SK-N-SH (cell line): ENCODE results near the gene FANCG. TPM values are rescaled to one million over a fixed set of nuclear protein-coding genes. Genes with fewer than 3 reads are reported as not detected.

Source experiments
- CTCF ChIA-PET: fragments of 300-600, 350-600 bp; formaldehyde crosslinking; extraction: SDS; loops from one replicate; lab custom pipeline; 2021; lab: Yijun Ruan, JAX
- POLR2A ChIA-PET: fragments of 350-600 bp; sonication (Branson Sonifier 250); formaldehyde crosslinking; extraction: SDS; loops from one replicate; lab custom pipeline; 2020; ENCODE audit warnings: antibody characterized with exemption, inconsistent platforms; lab: Yijun Ruan, JAX
- DNase-seq: peaks from one replicate; pipeline ENCODE4 v3.0.0; 2012
- H2AFZ ChIP-seq: fragments of 200-600 bp; sonication (generic); 2 replicates; pipeline ENCODE4 v1.8.1; 2016; ENCODE audit warnings: antibody characterized with exemption, mild to moderate bottlenecking, low read depth
- H3F3A ChIP-seq: fragments of 200-600 bp; sonication (generic); replicated peaks from 2 replicates; pipeline ENCODE3; 2016; ENCODE audit warnings: antibody characterized with exemption, mild to moderate bottlenecking; ENCODE audit not compliant: insufficient read depth
- H3K27ac ChIP-seq, 2 experiments: fragments of 200-500 bp in 1 of 2; fragments of 200-600 bp in 1 of 2; sonication (Bioruptor generic) in 1 of 2; sonication (generic), shearing (Covaris generic) in 1 of 2; 2 replicates each; pipeline versions ENCODE4 v1.5.1 to v1.6.1; 2014 to 2016; ENCODE audit warnings: low read depth in 2 of 2, inconsistent platforms in 1 of 2, low read length in 1 of 2, mild to moderate bottlenecking in 1 of 2, mixed read lengths in 1 of 2
- H3K27me3 ChIP-seq: fragments of 200-600 bp; sonication (generic), shearing (Covaris generic); 2 replicates; pipeline ENCODE4 v1.6.1; 2016; ENCODE audit warnings: mixed run types; ENCODE audit not compliant: insufficient read depth
- H3K36me3 ChIP-seq, 2 experiments: fragments of 200-500 bp in 1 of 2; fragments of 200-600 bp in 1 of 2; sonication (Bioruptor generic) in 1 of 2; sonication (generic) in 1 of 2; replicated peaks in 1 of 2; 2 replicates each; pipeline versions ENCODE3 to v1.5.1; 2014 to 2016; ENCODE audit warnings: low read length in 1 of 2, mild to moderate bottlenecking in 1 of 2; ENCODE audit not compliant: insufficient read depth in 2 of 2, control insufficient read depth in 1 of 2
- H3K4me1 ChIP-seq, 2 experiments: fragments of 200-500 bp in 1 of 2; fragments of 200-600 bp in 1 of 2; sonication (Bioruptor generic) in 1 of 2; sonication (generic), shearing (Covaris generic) in 1 of 2; 2 replicates each; pipeline versions ENCODE4 v1.5.1 to v1.6.1; 2014 to 2016; ENCODE audit warnings: low read depth in 1 of 2, low read length in 1 of 2, mixed run types in 1 of 2; ENCODE audit not compliant: insufficient read depth in 2 of 2, control insufficient read depth in 1 of 2
- H3K4me2 ChIP-seq: fragments of 200-600 bp; sonication (generic), shearing (Covaris generic); 2 replicates; pipeline ENCODE4 v1.6.1; 2017; ENCODE audit warnings: mixed run types
- H3K4me3 ChIP-seq, 2 experiments: fragments of 200-500 bp in 1 of 2; fragments of 200-600 bp in 1 of 2; sonication (Bioruptor generic) in 1 of 2; sonication (generic), shearing (Covaris generic) in 1 of 2; 2 replicates each; pipeline versions ENCODE4 v1.5.1 to v1.8.1; 2014 to 2016; ENCODE audit warnings: low read depth in 2 of 2, inconsistent platforms in 1 of 2, low read length in 1 of 2, mild to moderate bottlenecking in 1 of 2, mixed read lengths in 1 of 2, moderate library complexity in 1 of 2
- H3K79me2 ChIP-seq: fragments of 200-600 bp; sonication (generic); 2 replicates; pipeline ENCODE4 v1.8.1; 2017; ENCODE audit warnings: mild to moderate bottlenecking; ENCODE audit not compliant: insufficient read depth
- H3K9ac ChIP-seq: fragments of 200-600 bp; sonication (generic); 2 replicates; pipeline ENCODE4 v1.6.1; 2017; ENCODE audit warnings: mixed run types
- H3K9me2 ChIP-seq: fragments of 200-600 bp; sonication (generic); 2 replicates; pipeline ENCODE4 v1.6.1; 2017; ENCODE audit warnings: mixed run types
- H3K9me3 ChIP-seq: fragments of 200-600 bp; sonication (generic); 2 replicates; pipeline ENCODE4 v1.6.1; 2017; ENCODE audit warnings: mixed run types, mild to moderate bottlenecking, moderate library complexity
- H4K20me1 ChIP-seq: fragments of 200-600 bp; sonication (generic); 2 replicates; pipeline ENCODE4 v1.6.1; 2017; ENCODE audit warnings: mild to moderate bottlenecking, mixed run types; ENCODE audit not compliant: insufficient read depth
- CHD2 ChIP-seq: fragments of 150-350 bp; IDR thresholded peaks from 2 replicates; pipeline ENCODE4 v1.6.1; 2018; ENCODE audit warnings: low read length; ENCODE audit not compliant: partially characterized antibody
- EP300 ChIP-seq, 2 experiments: IDR thresholded peaks; 2 replicates each; pipeline versions ENCODE4 v1.4.0 to v1.6.1; 2012; ENCODE audit warnings: borderline replicate concordance in 1 of 2, low read depth in 1 of 2, low read length in 1 of 2
- EZH2phosphoT487 ChIP-seq: fragments of 200-600 bp; sonication (generic); IDR thresholded peaks from 2 replicates; pipeline ENCODE4 v1.6.1; 2017; ENCODE audit warnings: low read depth, mixed run types, mild to moderate bottlenecking, antibody characterized with exemption, moderate library complexity, borderline replicate concordance
- FOXJ3 ChIP-seq: sonication (generic); formaldehyde crosslinking; IDR thresholded peaks from 2 replicates; pipeline ENCODE4 v1.5.1; 2020; ENCODE audit warnings: mild to moderate bottlenecking, missing genetic modification reagents
- FOXM1 ChIP-seq: IDR thresholded peaks from 2 replicates; pipeline ENCODE4 v1.4.0; 2012; ENCODE audit warnings: low read depth, mild to moderate bottlenecking
- GABPA ChIP-seq: IDR thresholded peaks from 2 replicates; pipeline ENCODE4 v1.4.0; 2012; ENCODE audit warnings: low read depth, mild to moderate bottlenecking
- IRF3 ChIP-seq: fragments of 150-350 bp; IDR thresholded peaks from 2 replicates; pipeline ENCODE4 v1.6.1; 2016; ENCODE audit warnings: mild to moderate bottlenecking, low read depth, low read length
- JUND ChIP-seq: IDR thresholded peaks from 2 replicates; pipeline ENCODE4 v1.4.0; 2012
- MEF2A ChIP-seq: IDR thresholded peaks from 2 replicates; pipeline ENCODE4 v1.4.0; 2012; ENCODE audit warnings: low read depth, borderline replicate concordance
- MXI1 ChIP-seq: IDR thresholded peaks from 2 replicates; pipeline ENCODE4 v1.6.1; 2012; ENCODE audit warnings: mild to moderate bottlenecking, low read depth, low read length, improper control_type of control experiment
- NRF1 ChIP-seq: IDR thresholded peaks from 2 replicates; pipeline ENCODE4 v1.6.1; 2012; ENCODE audit warnings: low read depth, mild to moderate bottlenecking, low read length
- POLR2AphosphoS5 ChIP-seq: IDR thresholded peaks from 2 replicates; pipeline ENCODE4 v1.6.1; 2012; ENCODE audit warnings: low read depth, low read length
- RXRA ChIP-seq: IDR thresholded peaks from 2 replicates; pipeline ENCODE4 v1.4.0; 2012; ENCODE audit warnings: low read depth, mild to moderate bottlenecking, borderline replicate concordance
- SIN3A ChIP-seq: IDR thresholded peaks from 2 replicates; pipeline ENCODE4 v1.6.1; 2012; ENCODE audit warnings: low read depth, mild to moderate bottlenecking, low read length, moderate library complexity, borderline replicate concordance
- TCF12 ChIP-seq: IDR thresholded peaks from 2 replicates; pipeline ENCODE4 v1.4.0; 2012
- USF1 ChIP-seq: IDR thresholded peaks from 2 replicates; pipeline ENCODE4 v1.4.0; 2012; ENCODE audit warnings: low read depth, borderline replicate concordance
- YY1 ChIP-seq: IDR thresholded peaks from 2 replicates; pipeline ENCODE4 v1.4.0; 2012; ENCODE audit warnings: low read depth, mild to moderate bottlenecking
- WGBS: methylation state at CpG from one replicate; pipeline ENCODE4 v1.1.6; 2017; ENCODE audit warnings: low lambda C conversion rate; 5-methylcytosine and 5-hydroxymethylcytosine counted together
- polyA plus RNA-seq, 3 experiments: library from polyadenylated mRNA; depleted of rRNA; stranded (reverse); fragments of >200 nt; gene quantifications; 2 replicates each; pipeline ENCODE4 v1.2.3, GENCODE V29; 2012

The FANCG gene
- polyA plus RNA-seq, 1 of the 3 experiments (the other 2 are of a cell fraction), result 25.6 TPM

- H3K9me3 ChIP-seq, result no peaks in the 10 kb centered on the region
- peaks cover 24% of the 10 kb centered on the region for H3F3A ChIP-seq
- no peak overlapping the region for H3K27ac ChIP-seq
- ChIA-PET CTCF (interaction anchor here (1.0 to 1.2 kb wide), 2 partner anchors 47 to 74 kb away, joined by 3 read pairs; partner anchors contain the start of gene ATOSB), POLR2A (no interaction called here)
- H3K4me2 ChIP-seq, result peak overlapping the region; percentile 95
- H3K9ac ChIP-seq, result no peak overlapping the region
- no peak for TF ChIP-seq USF1
- no peak for TF ChIP-seq TCF12
- no peak for TF ChIP-seq JUND
- TF ChIP-seq POLR2AphosphoS5, result no peak
- TF ChIP-seq RXRA, result no peak
- no peak for TF ChIP-seq EP300 (IDR thresholded peaks at IDR 0.05; ENCODE audit: borderline replicate concordance in 1 of 2, low read depth in 1 of 2, low read length in 1 of 2)
- TF ChIP-seq MXI1, result no peak
- TF ChIP-seq IRF3, result no peak
- no peak for TF ChIP-seq MEF2A
- no peak for TF ChIP-seq EZH2phosphoT487
- TF ChIP-seq CHD2, result no peak
- no peak for TF ChIP-seq FOXM1
- no peaks in the 10 kb centered on the region for H3K9me2 ChIP-seq
- H3K36me3 ChIP-seq, result peaks cover 47 to 57% of the 10 kb centered on the region in 2 experiments
- H3K79me2 ChIP-seq, result peaks cover 78% of the 10 kb centered on the region
- H3K27me3 ChIP-seq, result no peaks in the 10 kb centered on the region
- H3K4me3 ChIP-seq, result no peak overlapping the region
- 79% methylated on average over 4 of the region's 4 CpGs for WGBS
- H3K4me1 ChIP-seq, result peaks cover 21 to 22% of the 10 kb centered on the region in 2 experiments
- H2AFZ ChIP-seq, result no peak overlapping the region
- no peak for DNase-seq
- H4K20me1 ChIP-seq, result peaks cover 72% of the 10 kb centered on the region
Observed at GRCh38 chr9:35069020-35069419, 10.7 kb downstream of the FANCG start.

- TF ChIP-seq FOXM1, result no peak
- TF ChIP-seq CHD2, result no peak
- TF ChIP-seq GABPA, result no peak
- TF ChIP-seq FOXJ3 (CRISPR knock-in tag), result no peak
- no peak for TF ChIP-seq TCF12
- TF ChIP-seq SIN3A, result no peak
- TF ChIP-seq YY1, result no peak
- TF ChIP-seq NRF1, result no peak
- Histone ChIP-seq H2AFZ (no peak overlapping the region), H3K4me1 (peaks cover 16 to 18% of the 10 kb centered on the region in 2 experiments; a peak in 3 of 4 replicates), H3F3A (peaks cover 11% of the 10 kb centered on the region), H3K27ac (no peak overlapping the region), H3K79me2 (peaks cover 86% of the 10 kb centered on the region), H3K9ac (no peak overlapping the region), H3K27me3 (no peaks in the 10 kb centered on the region), H3K4me3 (no peak overlapping the region), H3K9me2 (no peaks in the 10 kb centered on the region), H3K36me3 (peaks cover 58 to 73% of the 10 kb centered on the region in 2 experiments), H4K20me1 (peaks cover 73% of the 10 kb centered on the region), H3K4me2 (no peak overlapping the region), H3K9me3 (no peaks in the 10 kb centered on the region)
- ChIA-PET POLR2A (interaction anchor here (1.4 kb wide), 1 partner anchor 13 kb away, joined by 5 read pairs; the partner anchor contains the start of gene FANCG), CTCF (interaction anchor here (0.6 to 1.9 kb wide), 5 partner anchors 10 to 815 kb away, joined by 3 to 6 read pairs (median 4); partner anchors contain the start of gene PIGO)
- 100% methylated on average over 1 of the region's 1 CpG for WGBS
- DNase-seq, result no peak
Observed at GRCh38 chr9:35067056-35067455, 12.7 kb downstream of the FANCG start.
